Transverse colon (tissue), 4 donors: ENCODE measurements around the gene MAPK1.

Experiments used
- EP300 ChIP-seq: sonication (generic); formaldehyde crosslinking; IDR thresholded peaks from one replicate; pipeline ENCODE4 v1.6.1; 2017; ENCODE audit warnings: antibody characterized with exemption, low read depth
- POLR2A ChIP-seq: fragments of 450-650 bp; IDR thresholded peaks from one replicate; pipeline ENCODE4 v1.6.1; 2016; ENCODE audit warnings: antibody characterized with exemption, mild to moderate bottlenecking, moderate library complexity
- POLR2AphosphoS5 ChIP-seq, 3 donors: sonication (generic); formaldehyde crosslinking; IDR thresholded peaks; one replicate each; pipeline ENCODE4 v1.6.1; 2016; ENCODE audit warnings: antibody characterized with exemption in 3 of 3
- TF ChIP-seq, protein P1 (sequence below), 5 experiments: fragments of 200-600 bp in 3 of 5; fragments of 450-650 bp in 2 of 5; sonication (generic) in 3 of 5; IDR thresholded peaks; 1 replicate in 2 of 5; 2 replicates in 3 of 5; pipeline ENCODE4 v1.5.1; 2016 to 2017; ENCODE audit warnings: antibody characterized with exemption in 5 of 5, inconsistent platforms in 3 of 5, mild to moderate bottlenecking in 2 of 5, moderate library complexity in 1 of 5

DNA sequence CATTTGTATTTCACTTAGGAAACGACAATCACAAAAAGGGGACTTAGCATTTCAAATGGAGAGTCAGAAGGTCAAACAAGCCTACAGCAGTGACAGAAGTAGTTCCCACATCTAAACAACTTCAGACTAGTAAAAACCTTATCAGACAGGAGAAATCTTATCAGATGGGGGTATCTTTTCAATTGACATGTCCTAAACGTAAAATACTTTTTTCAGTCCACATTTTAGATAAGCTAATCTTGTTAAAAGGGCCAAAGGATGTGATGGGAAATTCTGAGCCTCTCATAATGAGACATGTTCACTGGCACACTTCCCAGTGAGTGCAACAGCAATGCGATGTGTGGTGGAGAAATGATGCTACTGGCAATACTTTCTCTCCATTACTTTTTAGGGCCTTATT is 2.4 kb downstream of the MAPK1 start:
- TF ChIP-seq EP300 (no peak), POLR2A (no peak), POLR2AphosphoS5 (IDR thresholded peaks at IDR 0.05) (peak in 1 of 3 donors; percentile 33)
- TF ChIP-seq, protein P1, sequence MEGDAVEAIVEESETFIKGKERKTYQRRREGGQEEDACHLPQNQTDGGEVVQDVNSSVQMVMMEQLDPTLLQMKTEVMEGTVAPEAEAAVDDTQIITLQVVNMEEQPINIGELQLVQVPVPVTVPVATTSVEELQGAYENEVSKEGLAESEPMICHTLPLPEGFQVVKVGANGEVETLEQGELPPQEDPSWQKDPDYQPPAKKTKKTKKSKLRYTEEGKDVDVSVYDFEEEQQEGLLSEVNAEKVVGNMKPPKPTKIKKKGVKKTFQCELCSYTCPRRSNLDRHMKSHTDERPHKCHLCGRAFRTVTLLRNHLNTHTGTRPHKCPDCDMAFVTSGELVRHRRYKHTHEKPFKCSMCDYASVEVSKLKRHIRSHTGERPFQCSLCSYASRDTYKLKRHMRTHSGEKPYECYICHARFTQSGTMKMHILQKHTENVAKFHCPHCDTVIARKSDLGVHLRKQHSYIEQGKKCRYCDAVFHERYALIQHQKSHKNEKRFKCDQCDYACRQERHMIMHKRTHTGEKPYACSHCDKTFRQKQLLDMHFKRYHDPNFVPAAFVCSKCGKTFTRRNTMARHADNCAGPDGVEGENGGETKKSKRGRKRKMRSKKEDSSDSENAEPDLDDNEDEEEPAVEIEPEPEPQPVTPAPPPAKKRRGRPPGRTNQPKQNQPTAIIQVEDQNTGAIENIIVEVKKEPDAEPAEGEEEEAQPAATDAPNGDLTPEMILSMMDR (IDR thresholded peaks at IDR 0.05) = no peak
